ENCODE measurements around the gene CLEC3B. TPM values are rescaled to one million over a fixed set of nuclear protein-coding genes. Genes with fewer than 3 reads are reported as not detected.
A peak's percentile ranks its signal among the peaks of the same experiment; 100 is the strongest.

The CLEC3B gene
- total RNA-seq, 1 experiment from 2014 or later = 1.8 TPM

DNA sequence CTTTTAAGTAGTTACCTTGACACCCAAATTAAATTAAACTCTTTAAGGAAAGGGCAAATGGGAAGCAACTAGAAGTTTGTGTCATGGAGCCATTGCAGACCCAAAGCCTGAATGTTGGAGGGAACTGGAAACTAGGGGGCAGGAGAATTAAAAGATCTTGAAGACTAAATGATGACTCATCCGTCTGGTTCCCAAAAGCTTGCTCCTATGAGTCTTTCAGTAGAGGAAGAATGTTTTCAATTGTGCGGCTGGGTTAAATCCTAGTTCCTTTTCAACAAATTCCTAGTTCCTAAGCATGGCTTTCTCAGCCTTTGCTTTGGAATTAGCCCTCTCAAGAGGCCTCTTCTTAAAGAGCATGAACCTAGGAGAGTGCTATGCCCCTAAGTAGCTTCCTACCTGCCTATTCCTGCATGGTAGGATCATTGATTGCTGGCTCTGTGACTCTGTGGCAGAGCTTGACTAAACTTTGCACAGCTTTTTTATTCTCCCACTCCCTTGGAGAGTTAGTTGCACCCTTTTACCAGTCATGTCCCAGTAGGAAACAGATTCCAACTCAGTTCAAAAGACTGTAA, 17.7 kb downstream of the CLEC3B start:
- intact Hi-C loops (cut with micrococcal nuclease) = loop anchor here (5.0 to 10.0 kb wide), 3 partner anchors 33 to 621 kb away; partner anchors contain the start of gene CDCP1
- DNase-seq (peak; percentile 78), ATAC-seq (peak; percentile 27; the same call in 1 of the 2 replicates)
- Histone ChIP-seq H3K27ac (ENCODE audit: low read length) (peak overlapping the region; percentile 54), H3F3A (ENCODE audit: low read length, unreplicated experiment) (no peaks in the 10 kb centered on the region), H3K79me2 (ENCODE audit: low read length) (no peaks in the 10 kb centered on the region), H3K27me3 (ENCODE audit: low read length) (no peaks in the 10 kb centered on the region), H3K9me2 (replicated peaks; ENCODE audit: low read length) (no peaks in the 10 kb centered on the region), H3K4me3 (ENCODE audit: low read length) (no peak overlapping the region), H3K4me1 (ENCODE audit: insufficient read depth, low read length) (peaks cover 31% of the 10 kb centered on the region), H3K4me2 (ENCODE audit: low read length) (peak overlapping the region; percentile 45), H3K9me3 (ENCODE audit: low read length) (no peaks in the 10 kb centered on the region), H3K9ac (ENCODE audit: low read length) (no peak overlapping the region), H3K36me3 (ENCODE audit: low read depth, low read length) (no peaks in the 10 kb centered on the region), H4K20me1 (ENCODE audit: low read length) (no peaks in the 10 kb centered on the region), H2AFZ (ENCODE audit: low read length) (peak overlapping the region; percentile 44; the same call in 1 of the 2 replicates)
- TF ChIP-seq EZH2phosphoT487 (IDR thresholded peaks at IDR 0.05; ENCODE audit: borderline replicate concordance, low read length) (no peak), EZH2 (IDR thresholded peaks at IDR 0.05; ENCODE audit: low read length, unreplicated experiment) (no peak)
- TF ChIP-seq, protein P1, sequence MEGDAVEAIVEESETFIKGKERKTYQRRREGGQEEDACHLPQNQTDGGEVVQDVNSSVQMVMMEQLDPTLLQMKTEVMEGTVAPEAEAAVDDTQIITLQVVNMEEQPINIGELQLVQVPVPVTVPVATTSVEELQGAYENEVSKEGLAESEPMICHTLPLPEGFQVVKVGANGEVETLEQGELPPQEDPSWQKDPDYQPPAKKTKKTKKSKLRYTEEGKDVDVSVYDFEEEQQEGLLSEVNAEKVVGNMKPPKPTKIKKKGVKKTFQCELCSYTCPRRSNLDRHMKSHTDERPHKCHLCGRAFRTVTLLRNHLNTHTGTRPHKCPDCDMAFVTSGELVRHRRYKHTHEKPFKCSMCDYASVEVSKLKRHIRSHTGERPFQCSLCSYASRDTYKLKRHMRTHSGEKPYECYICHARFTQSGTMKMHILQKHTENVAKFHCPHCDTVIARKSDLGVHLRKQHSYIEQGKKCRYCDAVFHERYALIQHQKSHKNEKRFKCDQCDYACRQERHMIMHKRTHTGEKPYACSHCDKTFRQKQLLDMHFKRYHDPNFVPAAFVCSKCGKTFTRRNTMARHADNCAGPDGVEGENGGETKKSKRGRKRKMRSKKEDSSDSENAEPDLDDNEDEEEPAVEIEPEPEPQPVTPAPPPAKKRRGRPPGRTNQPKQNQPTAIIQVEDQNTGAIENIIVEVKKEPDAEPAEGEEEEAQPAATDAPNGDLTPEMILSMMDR (conservative IDR thresholded peaks at IDR 0.05; ENCODE audit: low read depth, low read length) = peak; percentile 48
- CTCF ChIA-PET = interaction anchor here (0.9 to 1.2 kb wide), 2 partner anchors 48 to 612 kb away, joined by 4 to 6 read pairs; no protein-coding TSS in a partner anchor
- POLR2A ChIA-PET (ENCODE audit: unreplicated experiment) = interaction anchor here (0.6 kb wide), 1 partner anchor 80 kb away, joined by 3 read pairs; no protein-coding TSS in a partner anchor
- no TSS peak for BruUV-seq (replicated peaks)

DNA sequence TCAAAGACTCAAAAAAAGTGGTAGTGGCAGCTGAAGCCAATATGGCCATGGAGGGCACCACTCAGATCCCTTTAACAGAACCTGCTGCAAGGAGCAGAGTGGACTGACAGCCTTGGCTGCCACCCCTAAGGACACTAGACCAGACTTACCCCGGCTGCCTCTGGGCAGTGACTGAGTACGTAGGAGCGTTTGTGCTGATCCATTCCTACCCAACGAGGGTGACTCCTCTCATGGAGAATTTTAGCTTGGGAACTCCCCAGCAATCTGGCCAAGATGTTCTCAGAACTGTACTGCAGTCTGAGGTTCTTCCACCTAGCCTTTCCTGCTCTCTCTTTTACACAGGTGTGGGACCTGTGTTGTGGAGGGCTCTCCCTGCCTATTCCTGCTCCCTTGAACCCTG, 22.1 kb downstream of the CLEC3B start:
- Histone ChIP-seq H3K9ac (ENCODE audit: low read length) (no peak overlapping the region), H2AFZ (ENCODE audit: low read length) (no peak overlapping the region), H3K9me2 (replicated peaks; ENCODE audit: low read length) (no peaks in the 10 kb centered on the region), H3K36me3 (ENCODE audit: low read depth, low read length) (no peaks in the 10 kb centered on the region), H4K20me1 (ENCODE audit: low read length) (no peaks in the 10 kb centered on the region), H3F3A (ENCODE audit: low read length, unreplicated experiment) (no peaks in the 10 kb centered on the region), H3K9me3 (ENCODE audit: low read length) (no peaks in the 10 kb centered on the region), H3K4me2 (ENCODE audit: low read length) (no peak overlapping the region), H3K27ac (ENCODE audit: low read length) (no peak overlapping the region), H3K4me1 (ENCODE audit: insufficient read depth, low read length) (peaks cover 8% of the 10 kb centered on the region), H3K4me3 (ENCODE audit: low read length) (no peak overlapping the region), H3K79me2 (ENCODE audit: low read length) (no peaks in the 10 kb centered on the region), H3K27me3 (ENCODE audit: low read length) (no peaks in the 10 kb centered on the region)
- ChIA-PET POLR2A (ENCODE audit: unreplicated experiment) (no interaction called here), CTCF (interaction anchor here (0.7 kb wide), 1 partner anchor 8 kb away, joined by 3 read pairs; no protein-coding TSS in a partner anchor)
- TF ChIP-seq EZH2 (IDR thresholded peaks at IDR 0.05; ENCODE audit: low read length, unreplicated experiment) (no peak), EZH2phosphoT487 (IDR thresholded peaks at IDR 0.05; ENCODE audit: borderline replicate concordance, low read length) (no peak)
- TF ChIP-seq, protein P1 (conservative IDR thresholded peaks at IDR 0.05; ENCODE audit: low read depth, low read length) = no peak
- ATAC-seq (no peak), DNase-seq (no peak)
- intact Hi-C loops (cut with micrococcal nuclease) = loop anchor here (10.0 kb wide), 1 partner anchor 617 kb away; no protein-coding TSS in a partner anchor
- BruUV-seq (replicated peaks) = no TSS peak

DNA sequence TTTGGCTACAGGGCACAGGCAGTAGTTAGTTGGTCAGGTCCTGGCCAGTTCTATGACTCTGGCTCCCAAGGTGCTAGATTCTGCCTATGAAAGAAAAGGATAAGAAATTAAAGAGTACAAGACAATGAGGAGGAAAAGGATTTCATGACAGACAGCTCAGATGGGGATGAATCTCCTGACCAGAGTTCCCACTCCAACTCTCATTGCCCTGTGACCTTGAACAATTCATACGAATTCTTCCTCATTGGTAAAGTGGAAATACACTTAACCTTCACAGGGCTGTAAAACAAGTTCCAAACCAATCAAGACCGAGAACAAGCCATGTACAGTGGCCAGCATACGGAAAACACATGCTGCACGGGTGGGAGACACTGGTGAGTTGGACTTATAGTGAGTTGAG, 23.7 kb downstream of the CLEC3B start:
- H3K9me2 ChIP-seq (replicated peaks; ENCODE audit: low read length) = no peaks in the 10 kb centered on the region
- peaks cover 9% of the 10 kb centered on the region for H3K4me1 ChIP-seq (ENCODE audit: insufficient read depth, low read length)
- TF ChIP-seq, protein P1 (conservative IDR thresholded peaks at IDR 0.05; ENCODE audit: low read depth, low read length) = no peak
- no peak for TF ChIP-seq EZH2 (IDR thresholded peaks at IDR 0.05; ENCODE audit: low read length, unreplicated experiment)
- TF ChIP-seq EZH2phosphoT487 (IDR thresholded peaks at IDR 0.05; ENCODE audit: borderline replicate concordance, low read length) = no peak
- no peaks in the 10 kb centered on the region for H4K20me1 ChIP-seq (ENCODE audit: low read length)
- intact Hi-C loops (cut with micrococcal nuclease) = loop anchor here (10.0 kb wide), 1 partner anchor 615 kb away; no protein-coding TSS in a partner anchor
- no peaks in the 10 kb centered on the region for H3K27me3 ChIP-seq (ENCODE audit: low read length)
- H3F3A ChIP-seq (ENCODE audit: low read length, unreplicated experiment) = no peaks in the 10 kb centered on the region
- no TSS peak for BruUV-seq (replicated peaks)
- CTCF ChIA-PET = no interaction called here
- H3K9ac ChIP-seq (ENCODE audit: low read length) = no peak overlapping the region
- H3K27ac ChIP-seq (ENCODE audit: low read length) = no peak overlapping the region
- POLR2A ChIA-PET (ENCODE audit: unreplicated experiment) = no interaction called here
- ATAC-seq = no peak
- no peaks in the 10 kb centered on the region for H3K79me2 ChIP-seq (ENCODE audit: low read length)
- H3K9me3 ChIP-seq (ENCODE audit: low read length) = no peaks in the 10 kb centered on the region
- H3K4me2 ChIP-seq (ENCODE audit: low read length) = no peak overlapping the region
- H2AFZ ChIP-seq (ENCODE audit: low read length) = no peak overlapping the region
- no peak for DNase-seq
- no peaks in the 10 kb centered on the region for H3K36me3 ChIP-seq (ENCODE audit: low read depth, low read length)
- H3K4me3 ChIP-seq (ENCODE audit: low read length) = no peak overlapping the region
